Measurements from ENCODE around the gene GRIK3. TPM values are rescaled to one million over a fixed set of nuclear protein-coding genes. Genes with fewer than 3 reads are reported as not detected.

GRIK3 gene
- total and polyA plus RNA-seq, 4 donors = 0.68 to 1.6 TPM; not detected in 2

- H3K27me3 ChIP-seq (ENCODE audit: control insufficient read depth in 1 of 2, insufficient read depth in 2 of 2, low read length in 1 of 2) = peaks cover 0 to 1% of the 10 kb centered on the region in 2 donors
These were observed 1.5 kb downstream of the GRIK3 start for GRCh38 chr1:37032660-37033354.

GRCh38 chr1:37031871-37032270 lies 2.4 kb downstream of the GRIK3 start:
- 22 to 23% methylated on average over 9 of the region's 9 CpGs for WGBS, 2 donors
- no peaks in the 10 kb centered on the region for H3K4me1 ChIP-seq (ENCODE audit: control insufficient read depth in 1 of 2, insufficient read depth in 2 of 2, low read length in 2 of 2)
- H3K4me3 ChIP-seq (ENCODE audit: low read length in 2 of 2) = no peak overlapping the region
- DNase-seq (no peak), ATAC-seq (ENCODE audit: low FRiP score) (no peak)
- H3K36me3 ChIP-seq (ENCODE audit: control insufficient read depth in 1 of 2, insufficient read depth in 2 of 2, low read length in 1 of 2) = no peaks in the 10 kb centered on the region
- no peak overlapping the region for H3K27ac ChIP-seq (ENCODE audit: low read depth in 1 of 2, low read length in 2 of 2)
- intact Hi-C loops (cut with DNase I) = no loop called here
- peaks cover 0 to 1% of the 10 kb centered on the region in 2 donors for H3K27me3 ChIP-seq (ENCODE audit: control insufficient read depth in 1 of 2, insufficient read depth in 2 of 2, low read length in 1 of 2)
- no peaks in the 10 kb centered on the region for H3K9me3 ChIP-seq (ENCODE audit: control insufficient read depth, low read length)

More at GRCh38 chr1:37032660-37033354, 1.5 kb downstream of the GRIK3 start:
- Histone ChIP-seq H3K4me3 (ENCODE audit: low read length in 2 of 2) (no peak overlapping the region), H3K4me1 (ENCODE audit: control insufficient read depth in 1 of 2, insufficient read depth in 2 of 2, low read length in 2 of 2) (no peaks in the 10 kb centered on the region), H3K36me3 (ENCODE audit: control insufficient read depth in 1 of 2, insufficient read depth in 2 of 2, low read length in 1 of 2) (no peaks in the 10 kb centered on the region), H3K9me3 (ENCODE audit: control insufficient read depth, low read length) (no peaks in the 10 kb centered on the region), H3K27ac (ENCODE audit: low read depth in 1 of 2, low read length in 2 of 2) (no peak overlapping the region)
- ATAC-seq (ENCODE audit: low FRiP score) (no peak), DNase-seq (no peak)
- intact Hi-C loops (cut with DNase I) = no loop called here
- WGBS, 2 donors = 1% methylated on average over 54 to 60 of the region's 60 CpGs

GRCh38 chr1:37031429-37031828 lies 2.9 kb downstream of the GRIK3 start:
- Histone ChIP-seq H3K4me1 (ENCODE audit: control insufficient read depth in 1 of 2, insufficient read depth in 2 of 2, low read length in 2 of 2) (no peaks in the 10 kb centered on the region), H3K27ac (ENCODE audit: low read depth in 1 of 2, low read length in 2 of 2) (no peak overlapping the region), H3K9me3 (ENCODE audit: control insufficient read depth, low read length) (no peaks in the 10 kb centered on the region), H3K27me3 (ENCODE audit: control insufficient read depth in 1 of 2, insufficient read depth in 2 of 2, low read length in 1 of 2) (peaks cover 0 to 1% of the 10 kb centered on the region in 2 donors), H3K36me3 (ENCODE audit: control insufficient read depth in 1 of 2, insufficient read depth in 2 of 2, low read length in 1 of 2) (no peaks in the 10 kb centered on the region), H3K4me3 (ENCODE audit: low read length in 2 of 2) (no peak overlapping the region)
- no peak for ATAC-seq (ENCODE audit: low FRiP score)
- intact Hi-C loops (cut with DNase I) = no loop called here
- 46 to 47% methylated on average over 8 of the region's 8 CpGs for WGBS, 2 donors
- DNase-seq = no peak

GRCh38 chr1:37028981-37029617 lies 5.2 kb downstream of the GRIK3 start:
- WGBS, 2 donors = 34 to 41% methylated on average over 12 of the region's 12 CpGs
- Histone ChIP-seq H3K27me3 (ENCODE audit: control insufficient read depth in 1 of 2, insufficient read depth in 2 of 2, low read length in 1 of 2) (peaks cover 0 to 1% of the 10 kb centered on the region in 2 donors), H3K27ac (ENCODE audit: low read depth in 1 of 2, low read length in 2 of 2) (no peak overlapping the region), H3K4me3 (ENCODE audit: low read length in 2 of 2) (no peak overlapping the region), H3K9me3 (ENCODE audit: control insufficient read depth, low read length) (no peaks in the 10 kb centered on the region), H3K36me3 (ENCODE audit: control insufficient read depth in 1 of 2, insufficient read depth in 2 of 2, low read length in 1 of 2) (no peaks in the 10 kb centered on the region), H3K4me1 (ENCODE audit: control insufficient read depth in 1 of 2, insufficient read depth in 2 of 2, low read length in 2 of 2) (no peaks in the 10 kb centered on the region)
- DNase-seq (no peak), ATAC-seq (ENCODE audit: low FRiP score) (no peak)
- intact Hi-C loops (cut with DNase I) = no loop called here

- H3K27ac ChIP-seq (ENCODE audit: low read depth in 1 of 2, low read length in 2 of 2) = no peak overlapping the region
- intact Hi-C loops (cut with DNase I) = no loop called here
- H3K36me3 ChIP-seq (ENCODE audit: control insufficient read depth in 1 of 2, insufficient read depth in 2 of 2, low read length in 1 of 2) = no peaks in the 10 kb centered on the region
- DNase-seq = no peak
- 92 to 93% methylated on average over 2 of the region's 2 CpGs for WGBS, 2 donors
- no peaks in the 10 kb centered on the region for H3K4me1 ChIP-seq (ENCODE audit: control insufficient read depth in 1 of 2, insufficient read depth in 2 of 2, low read length in 2 of 2)
- peaks cover 7% of the 10 kb centered on the region for H3K9me3 ChIP-seq (ENCODE audit: control insufficient read depth, low read length)
- no peak for ATAC-seq (ENCODE audit: low FRiP score)
- peaks cover 0 to 10% of the 10 kb centered on the region in 2 donors for H3K27me3 ChIP-seq (ENCODE audit: control insufficient read depth in 1 of 2, insufficient read depth in 2 of 2, low read length in 1 of 2)
- H3K4me3 ChIP-seq (ENCODE audit: low read length in 2 of 2) = no peak overlapping the region
These were observed 12.8 kb downstream of the GRIK3 start for GRCh38 chr1:37021502-37021901.

GRCh38 chr1:37020653-37021277 lies 13.6 kb downstream of the GRIK3 start:
- no peak for DNase-seq
- H3K4me1 ChIP-seq (ENCODE audit: control insufficient read depth in 1 of 2, insufficient read depth in 2 of 2, low read length in 2 of 2) = no peaks in the 10 kb centered on the region
- 8 to 9% methylated on average over 8 of the region's 8 CpGs for WGBS, 2 donors
- peaks cover 0 to 10% of the 10 kb centered on the region in 2 donors for H3K27me3 ChIP-seq (ENCODE audit: control insufficient read depth in 1 of 2, insufficient read depth in 2 of 2, low read length in 1 of 2)
- no peak for ATAC-seq (ENCODE audit: low FRiP score)
- H3K27ac ChIP-seq (ENCODE audit: low read depth in 1 of 2, low read length in 2 of 2) = no peak overlapping the region
- intact Hi-C loops (cut with DNase I) = no loop called here
- H3K4me3 ChIP-seq (ENCODE audit: low read length in 2 of 2) = no peak overlapping the region
- H3K9me3 ChIP-seq (ENCODE audit: control insufficient read depth, low read length) = peaks cover 7% of the 10 kb centered on the region
- H3K36me3 ChIP-seq (ENCODE audit: control insufficient read depth in 1 of 2, insufficient read depth in 2 of 2, low read length in 1 of 2) = no peaks in the 10 kb centered on the region

- H3K9me3 ChIP-seq (ENCODE audit: control insufficient read depth, low read length) = peaks cover 7% of the 10 kb centered on the region
- DNase-seq (no peak), ATAC-seq (ENCODE audit: low FRiP score) (no peak)
- intact Hi-C loops (cut with DNase I) = no loop called here
- H3K27me3 ChIP-seq (ENCODE audit: control insufficient read depth in 1 of 2, insufficient read depth in 2 of 2, low read length in 1 of 2) = peaks cover 0 to 10% of the 10 kb centered on the region in 2 donors
- no peaks in the 10 kb centered on the region for H3K4me1 ChIP-seq (ENCODE audit: control insufficient read depth in 1 of 2, insufficient read depth in 2 of 2, low read length in 2 of 2)
- no peak overlapping the region for H3K27ac ChIP-seq (ENCODE audit: low read depth in 1 of 2, low read length in 2 of 2)
- H3K4me3 ChIP-seq (ENCODE audit: low read length in 2 of 2) = no peak overlapping the region
- no peaks in the 10 kb centered on the region for H3K36me3 ChIP-seq (ENCODE audit: control insufficient read depth in 1 of 2, insufficient read depth in 2 of 2, low read length in 1 of 2)
These were observed 15.8 kb downstream of the GRIK3 start for GRCh38 chr1:37018510-37018909.

- Histone ChIP-seq H3K36me3 (ENCODE audit: control insufficient read depth in 1 of 2, insufficient read depth in 2 of 2, low read length in 1 of 2) (no peaks in the 10 kb centered on the region), H3K9me3 (ENCODE audit: control insufficient read depth, low read length) (peaks cover 6% of the 10 kb centered on the region), H3K27ac (ENCODE audit: low read depth in 1 of 2, low read length in 2 of 2) (no peak overlapping the region), H3K4me3 (ENCODE audit: low read length in 2 of 2) (no peak overlapping the region), H3K27me3 (ENCODE audit: control insufficient read depth in 1 of 2, insufficient read depth in 2 of 2, low read length in 1 of 2) (peaks cover 0 to 10% of the 10 kb centered on the region in 2 donors), H3K4me1 (ENCODE audit: control insufficient read depth in 1 of 2, insufficient read depth in 2 of 2, low read length in 2 of 2) (no peaks in the 10 kb centered on the region)
- no peak for DNase-seq
- no peak for ATAC-seq (ENCODE audit: low FRiP score)
- WGBS, 2 donors = 47 to 50% methylated on average over 4 of the region's 4 CpGs
- intact Hi-C loops (cut with DNase I) = no loop called here
These were observed 16.6 kb downstream of the GRIK3 start for GRCh38 chr1:37017720-37018119.

- Histone ChIP-seq H3K4me1 (ENCODE audit: control insufficient read depth in 1 of 2, insufficient read depth in 2 of 2, low read length in 2 of 2) (no peaks in the 10 kb centered on the region), H3K27ac (ENCODE audit: low read depth in 1 of 2, low read length in 2 of 2) (no peak overlapping the region), H3K36me3 (ENCODE audit: control insufficient read depth in 1 of 2, insufficient read depth in 2 of 2, low read length in 1 of 2) (no peaks in the 10 kb centered on the region), H3K4me3 (ENCODE audit: low read length in 2 of 2) (no peak overlapping the region), H3K27me3 (ENCODE audit: control insufficient read depth in 1 of 2, insufficient read depth in 2 of 2, low read length in 1 of 2) (peaks cover 0 to 6% of the 10 kb centered on the region in 2 donors), H3K9me3 (ENCODE audit: control insufficient read depth, low read length) (peaks cover 3% of the 10 kb centered on the region)
- intact Hi-C loops (cut with DNase I) = no loop called here
- no peak for DNase-seq
- no peak for ATAC-seq (ENCODE audit: low FRiP score)
These were observed 18.2 kb downstream of the GRIK3 start for GRCh38 chr1:37016121-37016520.
